DND-41 (cell line): ENCODE measurements around the gene FBLN1.

Experiments used
- CTCF ChIP-seq: IDR thresholded peaks from 2 replicates; pipeline ENCODE4 v1.5.1; 2012; ENCODE audit warnings: borderline replicate concordance, low read length, moderate library complexity, mild to moderate bottlenecking; ENCODE audit not compliant: poor library complexity, severe bottlenecking; ENCODE audit errors: extremely low read depth
- EZH2 ChIP-seq: IDR thresholded peaks from 3 replicates; pipeline ENCODE4 v1.6.1; 2012; ENCODE audit warnings: borderline replicate concordance, low read depth, mild to moderate bottlenecking, moderate library complexity, low read length, inconsistent platforms; ENCODE audit not compliant: severe bottlenecking

GRCh38 chr22:45585946-45586540, 83.4 kb downstream of the FBLN1 start:
- TF ChIP-seq CTCF = no peak
- TF ChIP-seq EZH2 = no peak
